ENCODE measurements around the gene SLC25A21. TPM values are rescaled to one million over a fixed set of nuclear protein-coding genes. Genes with fewer than 3 reads are reported as not detected.
A peak's percentile ranks its signal among the peaks of the same experiment; 100 is the strongest.

The SLC25A21 gene
- total RNA-seq, 1 donor from 2014 or later = 0.89 TPM

GRCh38 chr14:36986407-36986806 lies 186.0 kb downstream of the SLC25A21 start:
- DNase-seq (ENCODE audit: low read depth) = peak; percentile 31

- peak; percentile 91 for DNase-seq (ENCODE audit: low read depth)
These were observed 190.4 kb downstream of the SLC25A21 start for GRCh38 chr14:36981832-36982529.

GRCh38 chr14:36980413-36980812 lies 192.0 kb downstream of the SLC25A21 start:
- DNase-seq (ENCODE audit: low read depth) = peak; percentile 17

GRCh38 chr14:36979863-36980262 lies 192.5 kb downstream of the SLC25A21 start:
- no peak for DNase-seq (ENCODE audit: low read depth)

- peak; percentile 75 for DNase-seq (ENCODE audit: low read depth)
These were observed 195.8 kb downstream of the SLC25A21 start for GRCh38 chr14:36976571-36977023.

GRCh38 chr14:36975834-36976233 lies 196.6 kb downstream of the SLC25A21 start:
- DNase-seq (ENCODE audit: low read depth) = no peak

- DNase-seq (ENCODE audit: low read depth) = no peak
These were observed 197.4 kb downstream of the SLC25A21 start for GRCh38 chr14:36974985-36975384.

GRCh38 chr14:36973806-36974442 lies 198.5 kb downstream of the SLC25A21 start:
- peak; percentile 87 for DNase-seq (ENCODE audit: low read depth)

- DNase-seq (ENCODE audit: low read depth) = no peak
These were observed 201.0 kb downstream of the SLC25A21 start for GRCh38 chr14:36971263-36971855.

- peak; percentile 75 for DNase-seq (ENCODE audit: low read depth)
These were observed 204.4 kb downstream of the SLC25A21 start for GRCh38 chr14:36967892-36968555.

- DNase-seq (ENCODE audit: low read depth) = no peak
These were observed 216.4 kb downstream of the SLC25A21 start for GRCh38 chr14:36955967-36956366.

GRCh38 chr14:36955376-36955775 lies 217.0 kb downstream of the SLC25A21 start:
- DNase-seq (ENCODE audit: low read depth) = no peak

- DNase-seq (ENCODE audit: low read depth) = peak; percentile 24
These were observed 219.7 kb downstream of the SLC25A21 start for GRCh38 chr14:36952689-36953088.

- DNase-seq (ENCODE audit: low read depth) = no peak
These were observed 221.0 kb downstream of the SLC25A21 start for GRCh38 chr14:36951380-36951911.

- no peak for DNase-seq (ENCODE audit: low read depth)
These were observed 221.6 kb downstream of the SLC25A21 start for GRCh38 chr14:36950812-36951211.

GRCh38 chr14:36949371-36949770 lies 223.0 kb downstream of the SLC25A21 start:
- DNase-seq (ENCODE audit: low read depth) = no peak

- DNase-seq (ENCODE audit: low read depth) = no peak
These were observed 224.1 kb downstream of the SLC25A21 start for GRCh38 chr14:36948157-36948859.

- no peak for DNase-seq (ENCODE audit: low read depth)
These were observed 225.0 kb downstream of the SLC25A21 start for GRCh38 chr14:36947362-36947761.

GRCh38 chr14:36946872-36947271 lies 225.5 kb downstream of the SLC25A21 start:
- DNase-seq (ENCODE audit: low read depth) = no peak

GRCh38 chr14:36944307-36945010 lies 227.9 kb downstream of the SLC25A21 start:
- no peak for DNase-seq (ENCODE audit: low read depth)
